Loucy (cell line): ENCODE measurements around the gene VPS26A.

Experiments used
- EZH2phosphoT487 ChIP-seq: fragments of 200-600 bp; IDR thresholded peaks from 2 replicates; pipeline ENCODE4 v1.6.1; 2018; ENCODE audit warnings: antibody characterized with exemption, mild to moderate bottlenecking, moderate library complexity, borderline replicate concordance
- TF ChIP-seq, protein P1 (sequence below): fragments of 200-600 bp; sonication (generic); conservative IDR thresholded peaks from 2 replicates; pipeline ENCODE4 v1.5.1; 2014; ENCODE audit warnings: mild to moderate bottlenecking, antibody characterized with exemption, low read length

- TF ChIP-seq, protein P1, sequence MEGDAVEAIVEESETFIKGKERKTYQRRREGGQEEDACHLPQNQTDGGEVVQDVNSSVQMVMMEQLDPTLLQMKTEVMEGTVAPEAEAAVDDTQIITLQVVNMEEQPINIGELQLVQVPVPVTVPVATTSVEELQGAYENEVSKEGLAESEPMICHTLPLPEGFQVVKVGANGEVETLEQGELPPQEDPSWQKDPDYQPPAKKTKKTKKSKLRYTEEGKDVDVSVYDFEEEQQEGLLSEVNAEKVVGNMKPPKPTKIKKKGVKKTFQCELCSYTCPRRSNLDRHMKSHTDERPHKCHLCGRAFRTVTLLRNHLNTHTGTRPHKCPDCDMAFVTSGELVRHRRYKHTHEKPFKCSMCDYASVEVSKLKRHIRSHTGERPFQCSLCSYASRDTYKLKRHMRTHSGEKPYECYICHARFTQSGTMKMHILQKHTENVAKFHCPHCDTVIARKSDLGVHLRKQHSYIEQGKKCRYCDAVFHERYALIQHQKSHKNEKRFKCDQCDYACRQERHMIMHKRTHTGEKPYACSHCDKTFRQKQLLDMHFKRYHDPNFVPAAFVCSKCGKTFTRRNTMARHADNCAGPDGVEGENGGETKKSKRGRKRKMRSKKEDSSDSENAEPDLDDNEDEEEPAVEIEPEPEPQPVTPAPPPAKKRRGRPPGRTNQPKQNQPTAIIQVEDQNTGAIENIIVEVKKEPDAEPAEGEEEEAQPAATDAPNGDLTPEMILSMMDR: no peak
- no peak for TF ChIP-seq EZH2phosphoT487
Observed at GRCh38 chr10:69145329-69145728, 21.4 kb downstream of the VPS26A start.
